ENCODE data around the gene POMT1. TPM values are rescaled to one million over a fixed set of nuclear protein-coding genes. Genes with fewer than 3 reads are reported as not detected.

Gene POMT1
- total and polyA plus RNA-seq, 2 of the 8 experiments (the other 6 are each of a cell fraction or from before 2014, with no cell fraction given), result 22.3 to 33.2 TPM

GRCh38 chr9:131518553-131518952 lies 15.8 kb downstream of the POMT1 start (continued):
- TF ChIP-seq CHD7 (IDR thresholded peaks at IDR 0.05; ENCODE audit: insufficient replicate concordance, low read length) (no peak), NRF1 (IDR thresholded peaks at IDR 0.05; ENCODE audit: low read depth, low read length) (no peak)
